NCI-H526 (cell line): ENCODE measurements around the gene SAP30BP.

Experiments
- DNase-seq, 2 experiments: peaks; one replicate each; lab custom pipeline; 2025; lab: John Stamatoyannopoulos, UW

The SAP30BP gene

DNA sequence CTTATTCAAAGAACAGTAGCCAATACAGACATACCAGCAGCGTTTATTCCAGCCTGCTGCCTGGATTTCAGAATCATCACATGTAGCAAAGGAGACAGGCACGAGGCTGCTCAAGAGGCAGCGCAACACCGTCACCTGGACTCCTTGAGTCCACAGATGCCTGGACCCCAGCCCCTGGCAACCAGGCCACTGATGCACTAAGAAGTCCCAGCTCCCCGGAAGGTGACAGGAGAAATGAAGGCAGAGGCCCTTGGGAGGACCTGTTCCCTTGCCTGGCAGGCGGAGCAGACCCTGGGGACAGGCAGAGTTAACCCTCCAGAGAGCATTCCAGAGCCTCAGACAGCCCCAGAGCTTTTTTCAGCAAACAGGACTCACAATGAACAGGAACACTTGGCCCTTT, 17.5 kb upstream of the SAP30BP start:
- no peak for DNase-seq

DNA sequence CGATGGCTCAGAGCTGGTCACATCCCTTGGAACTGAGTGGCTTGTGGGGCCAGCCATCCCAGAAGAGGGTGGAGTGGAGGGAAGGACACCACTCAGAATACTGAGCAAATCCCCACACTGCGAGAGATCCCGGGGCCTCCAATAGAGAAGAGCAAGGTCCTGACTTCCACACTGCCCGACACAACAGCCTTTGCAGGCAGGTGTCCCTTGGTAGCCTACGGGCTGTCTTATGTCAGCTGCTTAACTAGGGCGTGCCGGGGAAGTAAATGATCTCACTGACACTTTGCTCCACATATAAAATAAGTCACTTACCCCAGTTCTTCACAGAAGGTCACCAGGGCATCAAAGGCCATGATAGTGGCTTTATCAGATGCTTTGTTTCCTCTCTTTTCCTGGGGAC, 16.3 kb upstream of the SAP30BP start:
- DNase-seq = no peak

DNA sequence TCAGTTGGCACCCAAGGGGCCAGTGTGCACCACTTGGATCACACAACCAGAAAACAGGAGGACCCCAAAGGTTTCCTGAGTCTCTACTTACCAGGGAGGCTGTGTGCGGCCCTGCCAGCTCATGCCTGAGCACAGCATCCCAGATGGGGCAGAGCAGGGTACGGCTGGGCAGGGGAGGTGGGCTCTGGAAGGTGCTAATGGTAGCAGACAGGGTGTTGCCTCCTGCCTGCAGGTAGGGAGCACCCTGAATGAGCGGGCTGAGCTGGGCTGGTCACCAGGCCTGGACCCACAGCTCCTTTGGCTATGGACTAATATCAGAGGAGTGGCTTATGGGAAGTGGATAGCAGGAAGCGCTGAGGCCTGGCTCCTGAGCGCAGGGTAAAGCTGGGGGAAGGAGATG, 14.8 kb upstream of the SAP30BP start:
- DNase-seq = no peak

GRCh38 chr17:75652934-75653549, 14.1 kb upstream of the SAP30BP start:
- DNase-seq = peak in 1 of 2 experiments; percentile 60

DNA sequence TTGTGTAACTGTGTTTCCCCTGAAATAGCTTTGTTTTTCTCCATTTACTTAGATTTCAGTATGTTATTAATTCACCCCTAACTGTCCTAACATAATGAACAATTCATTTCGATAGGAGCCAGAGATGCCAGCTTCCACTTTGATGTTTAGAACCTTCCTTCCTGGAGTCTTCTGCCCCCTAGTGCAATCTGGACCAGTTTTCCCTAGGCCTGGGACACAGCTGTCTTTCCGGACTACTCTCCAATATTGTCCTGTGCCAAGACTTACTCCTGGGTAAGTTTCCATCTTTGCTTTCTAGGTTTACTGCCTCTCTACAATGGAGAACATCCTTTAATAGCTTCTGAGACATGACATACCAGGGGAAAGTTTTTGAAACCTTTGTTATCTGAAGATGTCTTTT, 13.0 kb upstream of the SAP30BP start:
- peak in 1 of 2 experiments; percentile 37 for DNase-seq

DNA sequence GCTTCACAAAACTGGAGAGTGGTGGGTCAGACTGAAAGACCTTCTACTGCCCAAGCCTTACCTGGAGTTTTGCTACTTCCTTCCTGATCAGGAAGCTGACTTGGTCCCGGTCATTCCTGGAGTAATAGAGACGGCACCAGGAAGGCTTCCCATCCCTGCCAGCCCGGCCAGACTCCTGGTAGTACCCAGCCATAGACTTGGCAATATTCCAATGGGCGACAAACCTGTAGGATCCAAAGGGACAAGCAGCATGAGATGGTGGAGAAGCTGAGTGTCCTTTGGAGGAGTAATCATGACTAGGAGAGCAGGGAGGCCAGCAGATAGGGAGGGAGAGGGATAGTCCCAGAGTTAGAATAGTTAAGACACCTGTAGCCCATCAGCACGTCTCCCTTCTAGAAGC, 8.9 kb upstream of the SAP30BP start:
- DNase-seq = no peak

DNA sequence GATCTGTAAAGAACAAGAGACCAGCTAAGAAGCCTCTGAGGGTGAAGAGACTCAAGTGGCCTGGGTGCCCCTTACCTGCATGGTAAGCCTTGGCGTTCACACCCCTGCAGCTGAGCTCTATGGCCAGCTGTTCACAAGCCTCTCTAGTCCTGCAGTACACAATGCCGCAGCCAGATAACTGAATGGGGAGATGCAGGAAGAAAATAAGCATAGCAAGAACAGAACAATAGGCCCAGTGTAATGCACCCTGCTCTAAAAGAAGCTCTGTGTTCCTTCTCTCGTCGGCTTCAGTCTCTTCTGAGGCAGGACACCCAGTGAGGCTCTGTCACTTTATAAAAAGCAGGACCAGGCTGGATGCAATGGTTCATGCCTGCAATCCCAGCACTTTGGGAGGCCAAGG, 5.6 kb upstream of the SAP30BP start:
- DNase-seq = no peak

DNA sequence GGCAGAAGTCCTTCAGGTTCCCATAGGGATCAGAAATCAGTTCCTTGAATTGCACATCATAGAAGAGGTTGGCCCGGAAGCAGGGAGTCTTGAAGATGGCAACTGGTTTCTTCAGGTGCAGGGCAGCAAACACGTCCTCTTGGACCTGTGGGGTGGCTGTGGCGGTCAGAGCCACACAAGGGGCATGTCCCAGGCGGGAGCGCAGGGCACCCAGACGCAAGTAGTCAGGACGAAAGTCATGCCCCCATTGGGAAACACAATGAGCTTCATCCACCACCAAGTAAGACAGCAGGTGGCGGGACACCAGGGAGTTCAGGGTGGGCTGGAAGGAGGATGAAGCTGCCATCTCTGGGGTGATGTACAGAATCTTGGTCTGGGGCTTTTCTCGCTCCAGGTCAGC, 4.6 kb upstream of the SAP30BP start:
- no peak for DNase-seq

DNA sequence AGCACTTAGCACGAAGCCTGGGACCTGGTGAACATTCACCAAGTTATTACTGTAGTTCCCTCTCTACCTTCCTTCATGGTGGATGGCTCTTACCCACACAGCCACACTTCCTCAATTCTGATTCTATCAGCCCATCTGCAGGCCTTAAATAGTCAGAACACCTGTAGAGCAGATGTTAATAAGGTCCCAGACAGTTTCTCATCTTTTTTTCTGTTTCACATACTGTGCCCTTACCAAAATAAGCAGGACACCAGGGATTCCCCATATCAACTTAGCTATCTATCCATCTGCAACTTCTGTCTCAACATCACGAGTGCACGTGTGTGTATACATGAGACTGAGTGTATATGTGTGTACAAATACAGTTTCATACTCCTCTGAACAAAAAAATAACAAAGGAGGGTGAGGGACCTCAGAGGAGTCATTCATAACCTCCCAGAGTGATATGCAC, 3.0 kb upstream of the SAP30BP start:
- DNase-seq = no peak

- DNase-seq = no peak
Measured at GRCh38 chr17:75665981-75666380, 1.2 kb upstream of the SAP30BP start.

GRCh38 chr17:75667825-75668224, 687 bp downstream of the SAP30BP start:
- no peak for DNase-seq

GRCh38 chr17:75668489-75668888, 1.4 kb downstream of the SAP30BP start:
- DNase-seq = no peak

DNA sequence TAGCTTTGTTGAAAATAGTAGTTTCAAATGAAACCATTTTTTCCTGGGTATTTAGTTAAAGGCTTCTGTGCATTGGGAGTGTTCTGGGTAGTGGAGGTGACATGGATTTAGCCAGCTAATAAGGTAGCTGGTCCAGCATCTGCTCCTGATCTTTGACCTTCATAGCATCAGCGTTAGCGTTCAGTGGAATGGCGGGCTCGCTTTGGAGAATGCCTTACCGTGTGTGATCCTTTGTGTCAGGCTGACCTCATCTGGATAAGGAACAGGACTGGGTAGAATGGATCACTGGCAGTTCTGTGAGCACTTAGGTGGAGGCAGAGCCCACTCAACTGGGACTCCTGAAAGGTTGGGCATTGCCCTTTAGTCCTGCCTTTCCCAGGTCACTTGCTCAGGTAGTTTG, 3.7 kb downstream of the SAP30BP start:
- DNase-seq = no peak

GRCh38 chr17:75672011-75672410, 4.9 kb downstream of the SAP30BP start:
- DNase-seq = no peak

- no peak for DNase-seq
Measured at GRCh38 chr17:75673487-75673886, 6.3 kb downstream of the SAP30BP start.

DNA sequence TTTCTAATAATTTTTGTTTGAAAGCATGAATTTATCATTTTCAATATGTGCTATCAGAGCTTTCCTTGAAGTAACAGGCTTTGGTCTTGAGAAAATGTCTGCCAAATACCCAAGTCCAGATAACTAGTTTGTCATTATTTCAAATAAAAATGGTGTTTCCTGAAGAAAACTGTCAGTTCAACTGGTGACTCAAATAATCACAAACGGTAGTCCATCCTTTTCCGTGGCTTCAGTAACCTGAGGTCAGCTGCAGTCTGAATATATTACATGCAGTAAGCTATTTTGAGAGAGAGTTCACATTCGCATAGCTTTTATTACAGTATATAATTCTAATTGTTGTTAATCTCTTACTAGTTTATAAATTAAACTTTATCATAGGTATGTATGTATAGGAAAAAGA, 9.3 kb downstream of the SAP30BP start:
- no peak for DNase-seq

- DNase-seq = no peak
Measured at GRCh38 chr17:75679706-75680211, 12.6 kb downstream of the SAP30BP start.

GRCh38 chr17:75680431-75680830, 13.3 kb downstream of the SAP30BP start:
- no peak for DNase-seq

DNA sequence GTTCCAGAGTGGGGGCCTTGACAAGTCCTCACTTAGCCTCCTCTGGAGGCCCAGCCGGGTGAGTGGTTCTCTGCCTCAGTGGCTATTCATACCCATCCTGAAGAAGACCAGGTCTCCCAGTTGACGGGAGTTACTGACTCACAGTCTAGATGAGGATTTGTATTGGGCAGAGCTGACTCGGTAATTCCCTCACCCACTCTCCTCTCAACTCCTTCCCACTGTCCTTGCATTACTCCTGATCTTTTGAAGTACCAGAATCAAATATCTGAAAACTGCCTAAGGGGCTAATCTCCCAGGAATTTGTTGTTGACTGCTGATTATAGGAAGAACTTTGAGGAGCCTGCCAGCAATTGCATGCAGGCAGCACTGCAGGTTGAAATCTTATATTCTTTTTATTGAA, 14.2 kb downstream of the SAP30BP start:
- no peak for DNase-seq

GRCh38 chr17:75683583-75683982, 16.4 kb downstream of the SAP30BP start:
- DNase-seq = no peak

DNA sequence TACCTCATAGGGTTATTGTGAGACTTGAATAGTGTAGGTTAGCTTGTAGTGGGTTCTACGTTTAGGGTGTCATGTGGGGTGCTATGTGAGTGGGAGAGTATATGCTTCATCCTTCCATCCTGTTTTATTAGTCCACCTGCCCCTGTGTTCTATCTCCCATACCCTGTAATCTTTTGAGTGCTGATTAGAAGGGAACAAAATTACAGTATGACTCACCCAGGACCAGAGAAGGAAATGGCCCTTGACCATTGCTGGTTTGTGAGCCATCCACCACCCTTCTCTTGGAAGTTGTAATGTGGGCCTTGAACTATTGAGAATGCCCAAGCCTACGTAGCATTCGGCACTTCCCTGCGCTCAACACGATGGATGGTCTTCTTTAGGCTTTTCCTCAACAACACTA, 17.1 kb downstream of the SAP30BP start:
- DNase-seq = no peak

GRCh38 chr17:75684924-75685323, 17.8 kb downstream of the SAP30BP start:
- DNase-seq = no peak

- DNase-seq = no peak
Measured at GRCh38 chr17:75685499-75685898, 18.4 kb downstream of the SAP30BP start.

DNA sequence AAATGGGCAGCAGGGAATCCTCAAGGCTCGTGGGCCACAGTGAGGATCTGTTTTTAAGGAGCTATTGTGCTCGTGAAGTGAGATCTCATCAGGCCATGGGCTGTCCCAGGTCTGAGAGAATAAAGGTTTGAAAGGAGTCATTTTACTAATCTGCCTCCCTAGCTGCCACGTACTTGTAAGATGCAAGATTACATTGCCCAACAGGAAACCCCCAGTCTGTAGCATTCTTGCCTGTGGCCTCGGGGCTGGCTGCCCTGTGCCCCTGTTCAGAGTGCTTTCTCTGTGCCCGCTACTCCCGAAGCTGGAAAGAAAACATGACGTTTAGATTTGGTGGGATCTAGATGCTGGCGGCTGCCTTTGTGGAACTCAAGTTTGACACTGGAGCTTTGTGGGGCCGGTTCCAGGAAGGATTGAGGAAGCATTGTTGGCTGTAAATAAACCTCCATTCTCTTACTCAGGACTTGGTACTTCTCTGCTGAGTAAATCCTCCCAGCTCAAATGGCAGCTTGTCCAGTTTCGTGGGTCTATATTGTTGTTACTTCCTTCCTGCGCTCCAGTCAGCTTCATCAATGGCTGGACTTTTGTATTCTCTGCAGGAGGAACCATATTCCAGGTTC, 21.2 kb downstream of the SAP30BP start:
- DNase-seq = no peak
